ENCODE data around the gene SYPL1.

GRCh38 chr7:106076537-106076936 is 35.6 kb downstream of the SYPL1 start:
- TF ChIP-seq CTCF (conservative IDR thresholded peaks at IDR 0.05; ENCODE audit: low read depth, low read length) (no peak), EZH2 (IDR thresholded peaks at IDR 0.05; ENCODE audit: borderline replicate concordance, low read depth, low read length, poor library complexity, severe bottlenecking) (no peak)
